Sciatic nerve (tissue), 2 donors: ENCODE results near the gene PAX5. TPM values are rescaled to one million over a fixed set of nuclear protein-coding genes. Genes with fewer than 3 reads are reported as not detected.

Experiments used
- ATAC-seq: fragments of 200-7000 bp; cut with Tn5 transposase; one replicate; pipeline ENCODE4 v1.9.1; 2020; ENCODE audit warnings: mild to moderate bottlenecking, moderate library complexity
- DNase-seq: peaks from one replicate; pipeline ENCODE4 v3.0.0-alpha.2; 2020; ENCODE audit warnings: low spot score
- intact Hi-C: fragments of 100-400 bp; cut with DNase I; formaldehyde crosslinking; loops from one replicate; pipeline ENCODE4 v1.14.2; 2022
- total RNA-seq: library from RNA; stranded (reverse); fragmentation: NEBNext Ultra II Directional; extraction: Animal tissue kit (Norgen Biotek cat#: 25700); gene quantifications from one replicate; pipeline ENCODE4 v1.2.1, GENCODE V29; 2021
- donor health status: DM: no; HTN: no; CAD: no.
- donor health status: DM: no; HTN: no; CAD: no.

The PAX5 gene
- total RNA-seq, 1 donor from 2014 or later, result 1.2 TPM

DNA sequence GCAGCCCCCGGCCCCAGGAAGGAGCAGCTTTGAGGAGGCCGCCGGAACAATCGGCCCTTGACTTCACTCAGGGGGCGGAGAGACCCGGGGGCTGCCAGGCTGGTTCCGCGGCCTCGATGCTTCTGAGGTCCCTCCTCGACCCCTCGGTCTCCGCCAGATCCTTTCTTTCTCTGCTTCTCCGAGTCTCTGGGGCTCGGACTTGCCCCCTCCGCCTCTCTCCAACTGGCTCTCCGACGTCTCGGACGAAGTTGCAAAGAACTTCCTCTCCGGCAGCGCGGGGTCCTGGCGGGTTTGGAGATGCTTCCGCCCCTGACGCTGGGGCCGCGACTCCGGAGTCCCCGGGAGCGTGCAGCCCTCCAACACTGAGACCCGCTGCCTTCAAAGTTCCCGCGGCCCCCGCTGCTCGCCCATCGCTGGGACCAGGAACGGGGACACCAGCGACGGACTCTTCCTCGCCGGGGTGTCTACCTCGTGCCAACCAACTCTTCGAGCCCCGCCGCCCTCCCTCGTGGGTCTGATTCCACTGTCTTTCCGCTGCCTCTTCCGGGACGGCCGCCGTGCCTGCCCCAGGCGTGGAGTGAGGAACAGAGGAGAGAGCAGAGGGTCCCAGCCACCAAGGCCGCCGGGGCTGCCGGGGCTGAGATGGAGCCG is 7.0 kb downstream of the PAX5 start:
- DNase-seq (no peak), ATAC-seq (no peak)
- intact Hi-C loops, result no loop called here

GRCh38 chr9:37026113-37026930 is 7.7 kb downstream of the PAX5 start:
- intact Hi-C loops, result no loop called here
- ATAC-seq (no peak), DNase-seq (no peak)

DNA sequence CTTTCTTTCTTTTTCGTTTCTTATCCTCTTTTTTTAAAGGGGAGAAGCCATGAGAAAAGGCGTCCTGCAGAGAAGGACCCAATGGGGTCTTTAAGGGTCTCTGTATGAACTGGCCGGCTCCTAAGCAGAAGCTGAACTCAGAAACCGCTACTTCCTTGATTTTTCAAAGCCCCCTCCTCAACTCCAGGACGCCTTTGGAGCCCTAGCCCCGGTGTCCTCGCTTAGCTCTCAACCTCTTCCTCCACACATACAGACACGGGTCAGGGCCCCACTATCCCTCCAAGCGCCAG is 8.3 kb downstream of the PAX5 start:
- DNase-seq, result no peak
- intact Hi-C loops, result no loop called here
- ATAC-seq, result no peak

- intact Hi-C loops, result no loop called here
- ATAC-seq, result no peak
- no peak for DNase-seq
Observed at GRCh38 chr9:37025071-37025822, 8.8 kb downstream of the PAX5 start.

- ATAC-seq, result no peak
- DNase-seq, result no peak
- intact Hi-C loops, result no loop called here
Observed at GRCh38 chr9:37017546-37017945, 16.5 kb downstream of the PAX5 start.

- no peak for ATAC-seq
- no peak for DNase-seq
- intact Hi-C loops, result loop anchor here (5.0 kb wide), 1 partner anchor 241 kb away; no protein-coding TSS in a partner anchor
Observed at GRCh38 chr9:37011530-37011929, 22.5 kb downstream of the PAX5 start.

- intact Hi-C loops, result loop anchor here (5.0 kb wide), 1 partner anchor 241 kb away; no protein-coding TSS in a partner anchor
- ATAC-seq, result no peak
- no peak for DNase-seq
Observed at GRCh38 chr9:37010976-37011375, 23.1 kb downstream of the PAX5 start.

GRCh38 chr9:37010180-37010579 is 23.9 kb downstream of the PAX5 start:
- ATAC-seq (no peak), DNase-seq (no peak)
- intact Hi-C loops, result loop anchor here (5.0 kb wide), 1 partner anchor 242 kb away; no protein-coding TSS in a partner anchor

- ATAC-seq (no peak), DNase-seq (no peak)
- intact Hi-C loops, result no loop called here
Observed at GRCh38 chr9:37007295-37007694, 26.8 kb downstream of the PAX5 start.

- no peak for ATAC-seq
- intact Hi-C loops, result no loop called here
- no peak for DNase-seq
Observed at GRCh38 chr9:37005517-37006140, 28.4 kb downstream of the PAX5 start.

GRCh38 chr9:37004424-37004935 is 29.6 kb downstream of the PAX5 start:
- DNase-seq, result no peak
- ATAC-seq, result no peak
- intact Hi-C loops, result no loop called here

DNA sequence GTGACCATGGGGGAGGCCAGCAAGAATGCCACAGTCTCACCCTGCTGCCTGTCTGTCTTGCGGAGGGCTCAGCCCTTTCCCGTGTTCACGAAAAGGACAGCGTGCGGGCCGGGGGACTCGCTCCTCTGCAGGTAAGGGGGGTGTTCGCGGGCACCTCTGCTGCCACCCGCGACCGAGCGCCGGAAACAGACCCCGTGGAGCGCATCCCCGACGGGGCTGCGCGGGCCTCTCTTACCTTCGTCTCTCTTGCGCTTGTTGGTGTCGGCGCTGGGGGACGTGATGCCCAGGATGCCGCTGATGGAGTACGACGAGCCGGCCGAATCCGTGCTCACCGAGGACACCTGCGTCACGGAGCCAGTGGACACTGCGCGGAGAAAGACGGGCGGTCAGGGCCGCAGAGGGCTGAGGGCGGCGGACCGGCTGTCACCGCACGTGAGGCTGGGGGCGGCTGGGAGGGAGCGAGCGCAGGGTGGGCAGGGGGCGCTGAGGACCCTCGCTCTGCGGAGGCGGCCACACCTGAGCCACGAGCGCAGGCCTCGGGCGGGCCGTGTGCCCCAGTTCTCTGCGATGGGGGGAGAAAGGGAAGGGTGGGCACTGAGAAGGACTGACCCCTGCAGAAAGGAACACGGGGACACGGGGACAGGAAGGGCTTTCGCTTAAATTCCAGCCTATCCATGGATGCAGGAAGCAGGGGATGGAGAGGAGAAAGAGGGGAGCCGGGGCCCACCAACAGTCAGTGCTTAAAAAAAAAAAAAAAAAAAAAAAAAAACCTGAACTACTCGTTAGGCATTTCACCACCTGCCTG is 31.5 kb downstream of the PAX5 start:
- intact Hi-C loops, result no loop called here
- no peak for DNase-seq

GRCh38 chr9:37002036-37002412 is 32.0 kb downstream of the PAX5 start:
- intact Hi-C loops, result no loop called here
- DNase-seq, result no peak

More for the DNA sequence above, 31.5 kb downstream of the PAX5 start:
- no peak for ATAC-seq

DNA sequence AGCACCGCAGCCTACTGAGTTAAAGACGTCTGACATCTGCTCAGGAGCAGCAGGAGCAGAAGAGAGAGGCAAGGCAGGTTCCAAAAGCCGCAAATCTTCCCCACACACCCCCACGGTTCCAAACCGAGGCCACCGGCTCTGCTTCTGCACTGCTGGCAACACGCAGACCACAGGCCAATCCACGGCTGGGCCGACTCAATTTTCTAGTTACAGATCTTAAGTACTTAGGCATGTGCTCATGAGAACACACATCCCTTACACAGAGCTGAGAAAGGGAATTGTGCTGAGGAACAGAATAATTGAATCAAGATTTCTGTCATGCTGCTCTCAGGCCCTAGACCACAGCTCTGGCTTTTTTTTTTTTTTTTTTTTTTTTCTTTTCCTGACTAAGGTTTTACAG is 32.6 kb downstream of the PAX5 start:
- ATAC-seq, result no peak
- intact Hi-C loops, result no loop called here
- no peak for DNase-seq

More at GRCh38 chr9:37002036-37002412, 32.0 kb downstream of the PAX5 start:
- ATAC-seq, result no peak

DNA sequence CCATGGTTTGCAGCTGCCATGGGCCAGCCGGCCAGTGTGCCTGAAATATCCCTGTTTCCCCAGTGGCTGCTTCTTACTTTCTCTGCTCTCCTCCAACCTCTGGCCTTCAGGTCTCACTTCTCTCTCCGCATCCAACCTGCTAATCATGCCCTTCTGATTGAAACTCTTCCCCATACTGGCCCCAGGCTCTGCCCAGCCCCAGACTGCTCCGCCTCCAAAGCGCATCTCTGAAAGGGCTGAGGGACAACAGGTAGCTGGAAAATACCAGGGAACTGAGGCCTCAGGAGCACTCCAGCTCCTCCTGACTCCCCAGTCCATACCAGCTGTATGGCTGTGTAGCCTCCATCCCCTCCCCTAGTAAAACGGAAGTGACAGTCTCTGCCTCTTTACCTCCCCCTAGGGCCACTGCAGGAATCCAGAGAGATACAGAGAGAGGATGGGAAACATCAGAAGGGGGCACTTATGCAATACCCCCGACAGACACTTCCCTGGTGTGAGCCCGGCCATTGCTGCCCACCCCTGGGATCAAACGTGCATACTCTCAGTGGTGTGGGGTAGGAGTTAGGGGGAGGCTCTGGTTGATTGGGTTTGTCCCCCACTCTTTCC is 34.2 kb downstream of the PAX5 start:
- DNase-seq, result no peak
- intact Hi-C loops, result no loop called here
- no peak for ATAC-seq

DNA sequence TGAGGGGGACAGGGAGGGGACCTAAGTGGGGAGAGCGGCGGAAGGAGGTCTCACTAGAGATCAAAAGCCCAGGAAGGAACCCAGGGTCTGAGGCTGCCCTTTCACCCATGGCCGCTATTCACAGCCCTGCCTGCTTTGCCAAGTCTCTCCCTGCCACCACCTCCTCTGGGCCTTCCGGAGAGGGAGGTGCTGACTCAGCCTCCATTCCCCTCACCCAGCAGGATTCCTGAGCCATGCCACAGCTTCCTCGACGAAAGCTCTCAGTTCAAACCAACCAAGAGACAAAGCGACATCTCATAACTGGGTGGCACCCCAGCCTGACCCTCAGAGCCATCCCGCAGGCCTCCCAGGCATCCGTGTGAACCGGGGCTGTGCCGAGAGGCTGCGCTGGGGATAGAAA is 36.7 kb downstream of the PAX5 start:
- no peak for ATAC-seq
- no peak for DNase-seq
- intact Hi-C loops, result no loop called here

GRCh38 chr9:36996706-36997086 is 37.4 kb downstream of the PAX5 start:
- ATAC-seq (no peak), DNase-seq (no peak)
- intact Hi-C loops, result no loop called here
